Measurements from ENCODE around the gene RAB11FIP3.
"Not testable (repeated sequence)": the region's sequence is repeated elsewhere in the genome, so short reads cannot be mapped to it uniquely, and the experiment has no call there.

GRCh38 chr16:378113-378820 lies 47.2 kb upstream of the RAB11FIP3 start:
- TF ChIP-seq, protein P1, sequence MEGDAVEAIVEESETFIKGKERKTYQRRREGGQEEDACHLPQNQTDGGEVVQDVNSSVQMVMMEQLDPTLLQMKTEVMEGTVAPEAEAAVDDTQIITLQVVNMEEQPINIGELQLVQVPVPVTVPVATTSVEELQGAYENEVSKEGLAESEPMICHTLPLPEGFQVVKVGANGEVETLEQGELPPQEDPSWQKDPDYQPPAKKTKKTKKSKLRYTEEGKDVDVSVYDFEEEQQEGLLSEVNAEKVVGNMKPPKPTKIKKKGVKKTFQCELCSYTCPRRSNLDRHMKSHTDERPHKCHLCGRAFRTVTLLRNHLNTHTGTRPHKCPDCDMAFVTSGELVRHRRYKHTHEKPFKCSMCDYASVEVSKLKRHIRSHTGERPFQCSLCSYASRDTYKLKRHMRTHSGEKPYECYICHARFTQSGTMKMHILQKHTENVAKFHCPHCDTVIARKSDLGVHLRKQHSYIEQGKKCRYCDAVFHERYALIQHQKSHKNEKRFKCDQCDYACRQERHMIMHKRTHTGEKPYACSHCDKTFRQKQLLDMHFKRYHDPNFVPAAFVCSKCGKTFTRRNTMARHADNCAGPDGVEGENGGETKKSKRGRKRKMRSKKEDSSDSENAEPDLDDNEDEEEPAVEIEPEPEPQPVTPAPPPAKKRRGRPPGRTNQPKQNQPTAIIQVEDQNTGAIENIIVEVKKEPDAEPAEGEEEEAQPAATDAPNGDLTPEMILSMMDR (IDR thresholded peaks at IDR 0.05), result not testable (repeated sequence)
- TF ChIP-seq POLR2A (IDR thresholded peaks at IDR 0.05), result not testable (repeated sequence)
